ENCODE measurements around the gene DPYD. TPM values are rescaled to one million over a fixed set of nuclear protein-coding genes. Genes with fewer than 3 reads are reported as not detected.

The DPYD gene
- total and polyA plus RNA-seq, 4 donors = 17.7 to 99.3 (median 74.4) TPM

DNA sequence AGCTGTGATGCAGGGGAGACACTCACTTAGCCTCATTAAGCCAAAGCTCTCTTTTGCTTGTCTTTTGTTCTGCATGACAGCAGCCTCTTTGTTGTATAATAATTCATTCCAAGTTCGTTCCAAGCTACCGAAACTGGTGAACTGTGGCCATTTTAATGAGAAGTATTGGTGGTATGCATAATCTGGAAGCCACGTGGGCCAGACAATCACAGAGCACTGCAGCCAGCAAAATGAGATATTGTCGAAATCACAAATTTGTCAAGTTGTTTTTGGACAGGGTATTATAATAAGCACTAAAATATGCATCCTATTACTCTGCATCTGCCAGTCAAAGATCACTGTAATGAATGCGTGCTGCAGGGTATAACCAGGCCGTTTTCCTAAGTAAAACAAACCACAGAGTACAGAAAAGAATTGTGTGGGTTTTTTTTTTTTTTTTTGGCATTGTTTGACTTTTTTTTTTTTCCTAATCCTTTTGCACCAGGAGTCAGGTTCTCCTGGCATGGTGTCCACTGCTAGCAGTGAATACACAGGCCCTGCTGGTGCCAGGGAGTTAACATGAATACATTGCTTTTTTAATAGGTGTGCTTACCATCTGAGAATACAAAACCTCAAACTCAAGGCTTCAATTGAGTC lies 775.4 kb downstream of the DPYD start:
- Histone ChIP-seq H3K27me3 (ENCODE audit: control insufficient read depth in 3 of 3, insufficient read depth in 3 of 3, low read length in 2 of 3) (no peaks in the 10 kb centered on the region), H3K4me3 (no peak overlapping the region), H3K36me3 (ENCODE audit: control insufficient read depth in 4 of 4, insufficient read depth in 4 of 4, low read length in 4 of 4) (no peaks in the 10 kb centered on the region), H3K4me1 (ENCODE audit: control insufficient read depth in 5 of 5, insufficient read depth in 5 of 5, low read length in 5 of 5) (no peaks in the 10 kb centered on the region), H3K9ac (ENCODE audit: insufficient read depth in 1 of 2, low read length in 2 of 2) (no peak overlapping the region), H3K9me3 (ENCODE audit: control insufficient read depth in 4 of 4, insufficient read depth in 3 of 4, low read length in 3 of 4) (no peaks in the 10 kb centered on the region), H3K27ac (ENCODE audit: low read depth in 1 of 2, low read length in 1 of 2) (no peak overlapping the region)
- ATAC-seq (ENCODE audit: insufficient read depth, low FRiP score) (no peak), DNase-seq (no peak)
- 86 to 87% methylated on average over 6 of the region's 6 CpGs for WGBS, 2 donors
- TF ChIP-seq, protein P1, sequence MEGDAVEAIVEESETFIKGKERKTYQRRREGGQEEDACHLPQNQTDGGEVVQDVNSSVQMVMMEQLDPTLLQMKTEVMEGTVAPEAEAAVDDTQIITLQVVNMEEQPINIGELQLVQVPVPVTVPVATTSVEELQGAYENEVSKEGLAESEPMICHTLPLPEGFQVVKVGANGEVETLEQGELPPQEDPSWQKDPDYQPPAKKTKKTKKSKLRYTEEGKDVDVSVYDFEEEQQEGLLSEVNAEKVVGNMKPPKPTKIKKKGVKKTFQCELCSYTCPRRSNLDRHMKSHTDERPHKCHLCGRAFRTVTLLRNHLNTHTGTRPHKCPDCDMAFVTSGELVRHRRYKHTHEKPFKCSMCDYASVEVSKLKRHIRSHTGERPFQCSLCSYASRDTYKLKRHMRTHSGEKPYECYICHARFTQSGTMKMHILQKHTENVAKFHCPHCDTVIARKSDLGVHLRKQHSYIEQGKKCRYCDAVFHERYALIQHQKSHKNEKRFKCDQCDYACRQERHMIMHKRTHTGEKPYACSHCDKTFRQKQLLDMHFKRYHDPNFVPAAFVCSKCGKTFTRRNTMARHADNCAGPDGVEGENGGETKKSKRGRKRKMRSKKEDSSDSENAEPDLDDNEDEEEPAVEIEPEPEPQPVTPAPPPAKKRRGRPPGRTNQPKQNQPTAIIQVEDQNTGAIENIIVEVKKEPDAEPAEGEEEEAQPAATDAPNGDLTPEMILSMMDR (IDR thresholded peaks at IDR 0.05; ENCODE audit: control extremely low read depth, extremely low read depth) = no peak

DNA sequence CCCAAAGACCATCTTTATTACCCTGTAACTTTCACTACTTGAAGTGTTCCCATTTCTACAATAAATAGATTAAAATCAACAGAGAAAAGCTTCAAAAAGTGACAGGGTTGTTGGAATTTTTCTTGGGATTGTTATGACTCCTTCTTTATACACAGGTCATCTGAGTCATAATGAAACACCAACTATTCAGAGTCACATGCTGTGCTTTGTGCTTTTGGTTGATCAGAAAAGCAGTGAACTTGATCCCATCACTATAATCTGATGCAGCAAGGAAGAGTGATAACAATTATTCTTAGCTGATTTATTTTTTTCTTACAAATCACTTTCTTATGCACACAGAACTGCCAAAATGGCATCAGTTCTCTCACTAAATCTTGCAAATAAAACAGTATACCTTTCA lies 776.3 kb downstream of the DPYD start:
- TF ChIP-seq, protein P1 (IDR thresholded peaks at IDR 0.05; ENCODE audit: control extremely low read depth, extremely low read depth) = no peak

DNA sequence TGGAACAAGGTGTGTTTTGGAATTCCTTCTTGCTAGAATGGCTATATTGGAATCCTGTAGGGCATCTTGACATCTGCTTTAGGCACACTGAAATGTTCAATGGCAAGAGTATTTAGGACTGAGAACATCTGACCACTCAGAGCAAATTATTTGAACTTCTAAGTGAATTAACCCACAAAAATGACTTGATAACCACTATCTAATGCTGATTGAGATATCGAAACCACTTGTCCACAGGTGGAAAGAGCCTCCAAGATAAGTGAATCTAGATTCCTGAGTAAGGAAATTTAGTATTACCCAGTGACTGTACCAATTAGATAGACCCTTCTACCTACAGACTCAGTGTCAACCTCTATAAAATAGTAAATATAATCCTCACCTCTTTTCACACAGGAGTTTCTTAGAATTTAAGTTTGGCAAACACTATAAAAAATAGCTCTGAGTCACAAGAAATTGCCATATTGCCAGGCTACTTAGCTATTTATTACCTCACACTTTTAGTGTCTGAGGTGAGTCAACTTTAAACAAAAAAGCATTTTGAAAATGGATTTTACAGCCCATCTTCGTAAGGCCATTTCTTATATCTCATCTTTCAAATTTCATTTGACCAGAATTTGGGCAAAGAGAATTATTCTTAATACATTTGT lies 777.5 kb downstream of the DPYD start:
- DNase-seq (no peak), ATAC-seq (ENCODE audit: insufficient read depth, low FRiP score) (no peak)
- no peak overlapping the region for H3K27ac ChIP-seq (ENCODE audit: low read depth in 1 of 2, low read length in 1 of 2)
- WGBS, 2 donors = 95 to 100% methylated on average over 2 of the region's 2 CpGs
- no peaks in the 10 kb centered on the region for H3K27me3 ChIP-seq (ENCODE audit: control insufficient read depth in 3 of 3, insufficient read depth in 3 of 3, low read length in 2 of 3)
- TF ChIP-seq, protein P1 (IDR thresholded peaks at IDR 0.05; ENCODE audit: control extremely low read depth, extremely low read depth) = no peak
- H3K9ac ChIP-seq (ENCODE audit: insufficient read depth in 1 of 2, low read length in 2 of 2) = no peak overlapping the region
- H3K36me3 ChIP-seq (ENCODE audit: control insufficient read depth in 4 of 4, insufficient read depth in 4 of 4, low read length in 4 of 4) = no peaks in the 10 kb centered on the region
- H3K9me3 ChIP-seq (ENCODE audit: control insufficient read depth in 4 of 4, insufficient read depth in 3 of 4, low read length in 3 of 4) = no peaks in the 10 kb centered on the region
- no peak overlapping the region for H3K4me3 ChIP-seq
- peaks cover 0 to 2% (median 0%) of the 10 kb centered on the region in 5 donors for H3K4me1 ChIP-seq (ENCODE audit: control insufficient read depth in 5 of 5, insufficient read depth in 5 of 5, low read length in 5 of 5)

More for the DNA sequence above, 776.3 kb downstream of the DPYD start:
- Histone ChIP-seq H3K9me3 (ENCODE audit: control insufficient read depth in 4 of 4, insufficient read depth in 3 of 4, low read length in 3 of 4) (no peaks in the 10 kb centered on the region), H3K9ac (ENCODE audit: insufficient read depth in 1 of 2, low read length in 2 of 2) (no peak overlapping the region), H3K4me3 (no peak overlapping the region), H3K27me3 (ENCODE audit: control insufficient read depth in 3 of 3, insufficient read depth in 3 of 3, low read length in 2 of 3) (no peaks in the 10 kb centered on the region), H3K4me1 (ENCODE audit: control insufficient read depth in 5 of 5, insufficient read depth in 5 of 5, low read length in 5 of 5) (peaks cover 0 to 1% (median 0%) of the 10 kb centered on the region in 5 donors), H3K27ac (ENCODE audit: low read depth in 1 of 2, low read length in 1 of 2) (no peak overlapping the region), H3K36me3 (ENCODE audit: control insufficient read depth in 4 of 4, insufficient read depth in 4 of 4, low read length in 4 of 4) (no peaks in the 10 kb centered on the region)
- DNase-seq = no peak
- no peak for ATAC-seq (ENCODE audit: insufficient read depth, low FRiP score)

All from lung (tissue), 12 donors.